ENCODE measurements around the gene ANXA11.

Gene ANXA11

DNA sequence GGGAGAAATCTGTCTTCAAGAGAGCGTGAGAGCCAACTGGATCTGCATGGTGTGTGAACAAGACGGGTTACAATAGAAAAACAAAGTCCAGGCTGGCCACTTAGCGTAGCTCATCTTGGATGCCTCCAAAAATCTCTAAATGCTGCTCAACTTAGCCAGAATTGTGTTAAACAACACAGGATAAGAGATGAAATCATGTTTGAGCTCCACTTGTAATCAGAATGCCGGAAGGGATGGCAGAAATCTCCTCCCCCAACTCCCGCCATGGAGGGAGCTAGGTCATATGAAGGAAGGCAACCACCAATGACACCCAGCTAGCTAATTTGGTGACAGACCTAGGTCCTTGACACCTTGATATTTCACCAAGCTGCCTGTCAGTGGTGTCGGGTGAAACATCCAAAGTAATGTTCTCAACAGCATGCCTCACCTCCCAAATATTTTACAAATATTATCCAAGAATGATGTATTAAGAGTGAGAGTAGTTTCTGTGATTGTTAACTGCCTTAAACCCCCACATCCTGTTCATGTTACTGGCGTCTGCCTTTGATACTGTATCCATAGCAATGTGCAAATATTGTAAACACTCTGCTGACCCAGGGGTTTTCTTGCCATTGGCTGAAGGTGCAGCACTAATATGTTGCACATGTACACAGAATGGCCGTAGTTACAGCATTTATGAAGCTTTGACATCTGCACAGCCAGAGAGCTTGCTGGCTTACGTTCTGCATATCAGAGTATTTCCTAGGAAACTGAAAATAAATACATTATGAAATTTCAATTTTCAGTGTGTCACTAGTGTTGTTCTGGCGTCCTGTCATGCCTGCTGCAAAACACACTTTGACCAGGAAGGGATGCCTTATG lies 101.0 kb downstream of the ANXA11 start:
- no peak overlapping the region for H3K4me3 ChIP-seq (ENCODE audit: low read length)
- TF ChIP-seq ZNF274 (IDR thresholded peaks at IDR 0.05; ENCODE audit: low read depth, low read length), result no peak

Measured in GM08714 (cell line).